HG02798 (cell line): ENCODE data around the gene TRIM17.
A peak's percentile ranks its signal among the peaks of the same experiment; 100 is the strongest.

Experiments
- ATAC-seq: cut with Tn5 transposase; IDR thresholded peaks from one replicate; pipeline ENCODE4 v1.9.1; 2021; ENCODE audit warnings: mild to moderate bottlenecking; ENCODE audit not compliant: unreplicated experiment, poor library complexity

TRIM17 gene

GRCh38 chr1:228416217-228416933 lies at the start of gene TRIM17:
TRIM17 (minus strand) TSS chr1:228416861; CDS start chr1:228415072, 1,789 bp downstream.
- no peak for ATAC-seq

DNA sequence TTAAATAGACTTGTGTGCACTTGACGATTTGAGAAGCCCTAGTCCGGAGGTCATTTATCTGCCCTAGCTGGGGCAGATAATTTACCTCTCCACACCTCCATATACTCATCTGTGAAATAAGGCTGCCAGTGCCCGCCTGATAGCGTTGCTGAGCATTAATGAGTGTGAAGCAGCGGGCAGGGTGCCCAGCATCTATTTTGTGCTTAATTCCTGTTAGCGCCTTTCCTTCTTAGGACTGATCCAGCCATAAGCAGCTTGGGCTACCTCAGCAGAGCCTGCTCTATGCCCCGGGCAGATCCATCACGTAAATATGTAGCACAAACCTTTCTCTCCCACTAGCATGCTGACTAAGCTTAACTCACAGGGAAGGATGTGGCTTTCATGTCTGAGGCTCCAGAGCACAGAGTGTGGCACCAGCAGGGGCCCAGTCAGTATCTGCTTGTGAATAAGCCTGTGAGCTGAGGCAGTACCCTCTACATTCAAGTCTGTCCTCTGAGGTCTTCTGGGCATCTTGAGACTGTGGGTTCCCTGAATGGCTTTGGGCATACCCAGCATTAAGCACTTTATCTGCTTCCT lies 49.0 kb upstream of the TRIM17 start:
- ATAC-seq, result no peak

GRCh38 chr1:228465141-228465540 lies 48.5 kb upstream of the TRIM17 start:
- ATAC-seq, result no peak

DNA sequence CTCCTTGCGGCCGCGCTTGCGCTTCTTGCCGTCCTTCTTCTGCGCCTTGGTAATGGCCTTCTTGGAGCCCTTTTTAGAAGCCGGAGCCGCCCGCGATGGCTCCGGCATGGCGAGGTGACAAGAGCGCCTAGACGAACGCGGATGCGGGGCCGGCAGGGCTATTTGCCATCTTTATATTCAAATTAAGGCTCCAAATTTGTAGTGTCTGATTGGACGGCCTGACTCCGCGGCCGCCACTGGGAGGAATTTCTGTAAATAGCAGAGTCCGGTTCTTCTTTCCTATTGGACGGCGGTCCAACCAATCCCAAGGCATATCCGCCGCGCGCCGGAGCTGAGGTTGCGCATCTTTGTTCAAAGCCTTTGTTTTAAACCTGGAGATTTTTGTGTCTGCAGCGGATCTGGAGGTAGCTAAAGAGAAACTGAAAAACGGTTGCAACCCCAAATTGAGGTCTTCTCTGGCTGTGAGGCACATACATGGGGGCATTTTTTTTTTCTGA lies 47.9 kb upstream of the TRIM17 start:
- ATAC-seq, result peak; percentile 90

DNA sequence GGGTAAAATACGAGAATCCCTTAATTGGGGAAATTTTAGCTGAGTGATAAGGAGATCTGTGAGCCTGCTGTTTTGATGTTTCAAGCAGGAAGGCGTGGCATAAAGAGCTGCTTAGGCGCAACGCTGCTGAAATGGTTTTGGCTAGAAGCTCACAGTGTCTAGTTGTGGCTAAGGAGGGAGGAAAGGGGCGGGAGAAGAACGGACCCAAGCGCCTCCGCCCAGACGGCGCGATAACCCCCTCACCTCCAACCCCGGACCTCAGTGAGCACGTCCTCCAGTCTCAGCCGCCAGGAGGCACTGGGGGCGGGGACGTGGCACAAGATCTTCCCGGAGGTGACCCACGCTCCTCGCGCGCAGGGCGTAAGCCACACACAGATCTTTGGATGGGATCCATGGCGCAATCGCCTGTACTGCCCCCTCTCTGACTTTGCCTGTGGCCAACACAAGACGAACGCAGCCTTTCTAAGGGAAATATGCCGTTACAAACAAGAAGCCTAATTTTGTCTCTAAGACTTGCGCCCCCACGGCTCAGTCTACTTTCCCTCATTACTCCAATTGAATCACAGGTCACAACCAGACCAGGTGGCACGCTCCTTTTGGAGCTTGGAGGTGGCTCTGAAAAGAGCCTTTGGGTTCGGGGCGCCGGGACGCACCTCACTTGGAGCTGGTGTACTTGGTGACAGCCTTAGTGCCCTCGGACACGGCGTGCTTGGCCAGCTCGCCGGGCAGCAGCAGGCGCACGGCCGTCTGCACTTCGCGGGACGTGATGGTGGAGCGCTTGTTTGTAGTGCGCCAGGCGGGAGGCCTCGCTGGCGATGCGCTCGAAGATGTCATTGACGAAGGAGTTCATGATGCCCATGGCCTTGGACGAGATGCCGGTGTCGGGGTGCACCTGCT lies 47.1 kb upstream of the TRIM17 start:
- peak; percentile 48 for ATAC-seq

DNA sequence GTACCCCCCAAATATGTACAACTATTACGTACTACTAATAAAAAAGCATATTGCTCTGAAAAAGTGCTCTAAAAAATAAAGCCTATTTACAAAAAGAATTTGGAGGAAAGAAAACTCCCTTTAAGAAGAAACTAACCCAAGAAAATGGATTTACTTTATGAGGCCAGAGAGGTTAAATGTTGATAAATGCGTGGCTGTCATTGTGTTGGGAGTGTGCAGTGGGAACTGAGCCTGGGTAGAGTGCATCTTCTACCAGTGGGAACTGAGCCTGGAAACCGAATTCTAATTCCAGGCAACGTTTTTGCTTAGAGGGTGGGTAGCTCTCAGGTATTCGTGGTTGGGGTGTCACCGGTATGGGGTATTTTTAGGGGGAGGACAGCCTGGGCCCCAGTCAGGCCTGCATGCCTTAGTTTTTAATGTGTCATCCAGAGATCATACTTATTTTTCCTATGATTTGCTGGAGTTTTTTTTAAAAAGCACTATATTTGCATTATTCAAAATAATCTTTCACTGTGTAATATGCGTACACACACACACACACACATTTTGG lies 46.4 kb upstream of the TRIM17 start:
- ATAC-seq, result no peak

DNA sequence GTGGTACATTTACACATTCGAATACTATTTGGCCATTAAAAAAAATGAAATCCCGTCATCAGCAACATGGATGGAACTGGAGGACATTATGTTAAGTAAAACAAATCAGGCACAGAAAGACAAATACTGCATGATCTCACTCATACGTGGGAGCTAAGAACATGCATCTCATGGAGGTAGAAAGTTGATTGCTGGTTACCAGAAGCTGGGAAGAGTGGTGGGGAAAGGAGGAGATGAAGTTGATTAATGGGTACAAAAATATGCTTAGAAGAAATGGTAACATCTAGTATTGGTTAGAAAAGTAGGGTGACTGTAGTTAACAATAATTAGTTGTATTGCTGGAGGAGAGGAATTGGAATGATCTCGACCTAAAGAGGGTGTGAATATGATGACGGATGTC lies 45.9 kb upstream of the TRIM17 start:
- no peak for ATAC-seq

- ATAC-seq, result no peak
Measured at GRCh38 chr1:228460821-228461220, 44.2 kb upstream of the TRIM17 start.

GRCh38 chr1:228459091-228459993 lies 42.7 kb upstream of the TRIM17 start:
- no peak for ATAC-seq

DNA sequence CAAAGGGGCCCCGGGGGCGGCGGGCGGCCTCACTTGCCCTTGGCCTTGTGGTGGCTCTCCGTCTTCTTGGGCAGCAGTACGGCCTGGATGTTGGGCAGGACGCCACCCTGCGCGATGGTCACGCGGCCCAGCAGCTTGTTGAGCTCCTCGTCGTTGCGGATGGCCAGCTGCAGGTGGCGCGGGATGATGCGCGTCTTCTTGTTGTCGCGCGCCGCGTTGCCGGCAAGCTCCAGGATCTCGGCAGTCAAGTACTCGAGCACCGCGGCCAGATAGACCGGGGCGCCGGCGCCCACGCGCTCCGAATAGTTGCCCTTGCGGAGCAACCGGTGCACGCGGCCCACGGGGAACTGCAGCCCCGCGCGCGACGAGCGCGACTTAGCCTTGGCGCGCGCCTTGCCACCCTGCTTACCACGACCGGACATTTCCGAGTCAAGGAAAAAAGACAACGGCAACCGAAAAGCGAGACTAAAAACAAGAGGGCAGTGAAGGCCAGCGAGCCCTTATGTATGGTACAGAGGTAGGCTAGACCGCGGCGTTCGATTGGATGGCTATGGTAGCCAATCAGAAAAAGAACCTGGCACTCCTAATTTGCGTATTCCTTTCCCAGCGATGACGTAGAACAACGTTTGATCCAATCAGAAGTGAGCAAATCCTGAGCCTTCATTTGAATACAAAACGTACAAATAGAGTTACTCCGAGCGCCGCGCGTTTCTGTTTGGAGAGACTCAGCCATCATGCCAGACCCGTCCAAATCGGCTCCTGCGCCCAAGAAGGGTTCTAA lies 40.9 kb upstream of the TRIM17 start:
- peak; percentile 90 for ATAC-seq

DNA sequence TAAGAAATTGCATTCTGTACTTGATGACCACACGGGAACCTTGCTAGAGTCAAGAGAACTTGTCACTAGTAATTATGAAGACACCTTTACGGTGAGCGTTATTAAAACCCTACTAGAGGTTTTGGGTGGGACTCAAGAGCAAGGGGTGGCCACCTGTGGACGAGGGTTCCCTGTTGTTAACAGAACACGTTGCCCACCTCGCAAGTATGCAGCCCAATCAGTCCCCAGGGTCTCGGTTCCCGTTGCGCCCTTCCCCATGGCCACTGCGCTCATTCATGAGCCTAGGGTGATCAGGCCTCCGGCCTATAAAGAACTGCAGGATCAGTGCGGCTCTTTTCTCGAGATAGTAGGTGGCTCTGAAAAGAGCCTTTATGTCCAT lies 40.3 kb upstream of the TRIM17 start:
- peak; percentile 5 for ATAC-seq

DNA sequence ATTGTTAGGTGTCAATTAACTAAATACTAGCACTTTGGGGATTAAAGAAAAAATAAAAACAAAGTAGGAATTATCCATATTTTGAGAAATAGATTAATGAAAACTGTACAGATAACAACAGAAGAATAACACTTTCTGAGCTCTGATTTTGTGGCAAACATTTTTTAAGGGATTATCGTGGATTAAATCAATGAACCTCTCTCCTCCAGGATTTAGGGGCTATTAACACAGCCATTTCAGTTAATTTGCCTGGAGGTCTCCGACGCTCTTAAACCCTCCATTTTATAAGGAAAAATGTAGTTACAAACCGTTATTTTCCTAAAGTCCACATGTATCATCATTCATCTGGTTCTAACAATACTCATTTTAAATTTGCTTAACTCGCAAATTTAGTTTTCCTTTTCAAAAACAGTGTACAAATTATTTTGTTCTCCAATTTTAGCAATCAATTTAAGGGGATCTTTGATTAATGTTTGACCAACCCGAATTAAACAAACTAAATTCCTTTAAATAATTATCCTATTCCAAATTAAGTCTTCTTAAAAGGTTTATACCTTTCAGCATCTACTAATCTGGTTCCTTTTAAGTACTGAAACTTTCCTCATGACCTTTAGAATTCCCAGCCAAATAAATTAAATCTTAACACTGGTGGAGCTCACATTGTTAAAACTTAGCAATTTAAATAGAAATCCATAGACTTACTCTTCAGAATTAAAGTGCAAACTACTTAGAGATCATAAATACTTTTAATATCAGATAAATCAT lies 39.8 kb upstream of the TRIM17 start:
- ATAC-seq, result no peak

DNA sequence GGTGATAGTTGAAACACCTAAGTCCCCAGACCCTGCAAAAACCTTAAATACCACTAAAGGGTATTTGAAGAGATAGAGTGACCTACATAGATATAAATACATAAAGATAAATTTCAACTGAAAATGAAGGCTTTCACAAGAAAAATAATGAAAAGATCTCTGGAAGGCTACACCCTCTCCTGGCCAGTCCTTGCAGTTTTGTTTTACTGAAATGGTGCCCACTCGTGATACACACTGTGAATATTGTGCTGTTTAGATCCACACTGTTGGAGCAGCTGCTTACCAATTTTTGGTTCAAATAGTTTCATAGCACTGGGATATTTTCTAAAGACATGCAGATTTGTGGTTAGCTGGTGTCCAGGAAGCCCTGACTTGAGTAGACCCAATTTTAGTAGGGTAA lies 39.1 kb upstream of the TRIM17 start:
- ATAC-seq, result no peak

- ATAC-seq, result no peak
Measured at GRCh38 chr1:228454238-228454637, 37.6 kb upstream of the TRIM17 start.

DNA sequence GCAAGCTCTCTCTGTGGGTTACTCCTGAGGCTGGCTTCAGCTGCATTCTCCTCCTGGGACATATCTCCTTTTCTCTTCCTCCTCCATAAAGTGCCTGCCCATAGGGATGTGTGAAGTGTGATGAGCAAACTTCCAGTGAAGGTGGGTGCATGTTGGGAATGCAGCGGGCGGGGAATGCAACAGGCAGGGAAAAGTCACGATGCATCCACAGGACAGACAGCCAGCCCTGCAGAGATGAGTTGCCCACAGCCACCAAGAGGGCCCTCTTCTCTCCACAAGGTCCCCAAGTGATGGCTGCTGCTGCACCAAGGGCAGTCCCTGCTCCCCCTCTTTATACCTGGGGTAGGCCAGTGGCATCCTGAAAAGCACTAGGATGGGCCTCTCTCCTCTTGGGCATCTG lies 37.0 kb upstream of the TRIM17 start:
- ATAC-seq, result no peak

GRCh38 chr1:228453022-228453560 lies 36.4 kb upstream of the TRIM17 start:
- no peak for ATAC-seq

GRCh38 chr1:228452194-228453021 lies 35.7 kb upstream of the TRIM17 start:
- ATAC-seq, result no peak
